Choroid plexus epithelial cell (primary cell): ENCODE results near the gene SAP30BP.
A peak's percentile ranks its signal among the peaks of the same experiment; 100 is the strongest.

Source experiments
- DNase-seq: peaks from one replicate; pipeline ENCODE4 v3.0.0-alpha.2; 2010; ENCODE audit warnings: low read depth
- H3K4me3 ChIP-seq: 2 replicates; pipeline ENCODE4 v1.5.1; 2011; ENCODE audit warnings: low read depth, mild to moderate bottlenecking, control low read depth, low read length, moderate library complexity
- TF ChIP-seq, protein P1 (sequence below): conservative IDR thresholded peaks from 2 replicates; pipeline ENCODE4 v1.5.1; 2011; ENCODE audit warnings: low read depth, mild to moderate bottlenecking, control low read depth, inconsistent platforms, low read length, moderate library complexity

Gene SAP30BP

GRCh38 chr17:75736173-75736835 is 69.2 kb downstream of the SAP30BP start:
- no peak for DNase-seq
- H3K4me3 ChIP-seq, result no peak overlapping the region
- TF ChIP-seq, protein P1, sequence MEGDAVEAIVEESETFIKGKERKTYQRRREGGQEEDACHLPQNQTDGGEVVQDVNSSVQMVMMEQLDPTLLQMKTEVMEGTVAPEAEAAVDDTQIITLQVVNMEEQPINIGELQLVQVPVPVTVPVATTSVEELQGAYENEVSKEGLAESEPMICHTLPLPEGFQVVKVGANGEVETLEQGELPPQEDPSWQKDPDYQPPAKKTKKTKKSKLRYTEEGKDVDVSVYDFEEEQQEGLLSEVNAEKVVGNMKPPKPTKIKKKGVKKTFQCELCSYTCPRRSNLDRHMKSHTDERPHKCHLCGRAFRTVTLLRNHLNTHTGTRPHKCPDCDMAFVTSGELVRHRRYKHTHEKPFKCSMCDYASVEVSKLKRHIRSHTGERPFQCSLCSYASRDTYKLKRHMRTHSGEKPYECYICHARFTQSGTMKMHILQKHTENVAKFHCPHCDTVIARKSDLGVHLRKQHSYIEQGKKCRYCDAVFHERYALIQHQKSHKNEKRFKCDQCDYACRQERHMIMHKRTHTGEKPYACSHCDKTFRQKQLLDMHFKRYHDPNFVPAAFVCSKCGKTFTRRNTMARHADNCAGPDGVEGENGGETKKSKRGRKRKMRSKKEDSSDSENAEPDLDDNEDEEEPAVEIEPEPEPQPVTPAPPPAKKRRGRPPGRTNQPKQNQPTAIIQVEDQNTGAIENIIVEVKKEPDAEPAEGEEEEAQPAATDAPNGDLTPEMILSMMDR, result no peak

- no peak overlapping the region for H3K4me3 ChIP-seq
- DNase-seq, result no peak
- TF ChIP-seq, protein P1, result no peak
Observed at GRCh38 chr17:75737133-75737962, 70.2 kb downstream of the SAP30BP start.

GRCh38 chr17:75738218-75738802 is 71.2 kb downstream of the SAP30BP start:
- DNase-seq, result peak; percentile 17
- TF ChIP-seq, protein P1, result no peak
- no peak overlapping the region for H3K4me3 ChIP-seq

DNA sequence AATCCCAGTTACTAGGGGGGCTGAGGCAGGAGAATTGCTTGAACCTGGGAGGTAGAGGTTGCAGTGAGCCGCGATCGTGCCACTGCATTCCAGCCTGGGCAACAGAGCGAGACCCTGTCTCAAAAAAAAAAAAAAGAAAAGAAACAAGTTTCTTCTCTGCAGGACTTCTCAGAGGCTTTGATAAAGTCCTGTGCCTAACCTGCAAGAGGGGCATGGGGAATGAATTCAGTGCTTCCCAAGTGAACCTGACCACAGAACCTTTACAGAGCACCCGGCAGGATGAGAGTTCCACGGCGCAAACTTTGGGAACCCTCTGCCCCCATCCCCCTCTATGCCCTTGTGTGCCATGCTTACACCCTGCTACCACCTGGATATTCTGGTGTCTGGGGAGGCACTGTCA is 72.0 kb downstream of the SAP30BP start:
- DNase-seq, result no peak
- no peak overlapping the region for H3K4me3 ChIP-seq
- TF ChIP-seq, protein P1, result no peak

GRCh38 chr17:75739801-75740200 is 72.7 kb downstream of the SAP30BP start:
- no peak for DNase-seq
- TF ChIP-seq, protein P1, result no peak
- no peak overlapping the region for H3K4me3 ChIP-seq

- no peak for DNase-seq
- TF ChIP-seq, protein P1, result no peak
- no peak overlapping the region for H3K4me3 ChIP-seq
Observed at GRCh38 chr17:75740215-75740614, 73.1 kb downstream of the SAP30BP start.
